ENCODE measurements around the gene LPCAT4.

The LPCAT4 gene

DNA sequence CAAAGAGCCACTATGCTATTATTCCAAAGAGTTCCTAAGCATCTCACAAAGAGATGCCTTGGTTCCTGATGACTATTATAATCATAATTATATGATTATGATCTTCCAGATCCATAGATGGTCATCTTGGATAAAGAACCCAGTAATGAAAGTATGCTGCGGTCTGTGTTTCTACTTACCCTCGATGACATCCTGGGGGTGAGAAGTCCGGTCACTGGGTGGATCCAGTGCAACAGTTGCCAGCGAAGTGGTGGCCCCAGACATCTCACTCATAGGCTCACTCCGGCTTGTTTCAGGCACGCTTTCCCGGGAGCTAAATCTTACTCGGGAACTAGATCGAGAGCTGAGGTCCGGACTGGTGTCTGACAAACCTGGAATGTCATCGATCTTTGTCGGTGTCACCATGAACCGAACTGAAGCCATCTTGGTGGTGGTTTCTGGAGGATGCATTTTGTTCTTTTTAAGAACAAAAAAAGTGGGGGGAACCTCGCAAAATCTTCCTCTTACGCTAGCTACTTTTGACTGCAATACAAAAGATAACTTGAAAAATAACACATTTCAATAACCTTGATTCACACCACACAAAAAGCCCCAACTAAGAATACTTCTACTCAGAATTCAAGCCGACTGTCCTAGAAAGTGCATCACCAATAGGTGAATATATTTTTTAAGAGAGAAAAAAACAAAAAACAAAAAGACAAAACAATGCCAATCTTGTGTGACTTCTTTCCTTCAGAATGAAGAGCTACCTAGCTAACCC is 30.6 kb downstream of the LPCAT4 start:
- DNase-seq, result no peak

- DNase-seq, result no peak
Observed at GRCh38 chr15:34335176-34336032, 31.6 kb downstream of the LPCAT4 start.

- DNase-seq, result no peak
Observed at GRCh38 chr15:34334672-34335071, 32.3 kb downstream of the LPCAT4 start.

DNA sequence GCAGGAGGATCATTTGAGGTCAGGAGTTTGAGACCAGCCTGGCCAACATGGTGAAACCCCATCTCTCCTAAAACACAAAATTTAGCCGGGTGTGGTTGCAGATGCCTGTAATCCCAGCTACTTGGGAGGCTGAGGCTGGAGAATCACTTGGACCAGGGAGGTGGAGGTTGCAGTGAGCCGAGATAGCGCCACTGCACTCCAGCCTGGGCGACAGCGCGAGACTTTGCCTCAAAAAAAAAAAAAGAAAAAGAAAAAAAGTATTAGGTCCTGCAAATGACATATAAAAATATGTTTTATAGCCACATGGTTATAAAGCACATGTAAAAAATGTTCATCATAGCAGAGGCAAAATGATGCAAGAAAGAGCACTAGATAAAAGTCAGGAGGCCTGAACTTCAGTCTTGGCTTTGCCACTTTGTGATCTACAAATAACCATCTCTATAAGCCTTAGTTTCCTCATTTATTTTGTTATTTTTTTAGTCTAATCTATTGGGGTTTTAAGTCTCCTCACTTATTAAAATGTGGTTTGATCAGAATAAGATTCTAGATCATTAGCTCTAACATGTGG is 34.4 kb downstream of the LPCAT4 start:
- DNase-seq, result no peak

- no peak for DNase-seq
Observed at GRCh38 chr15:34331809-34332208, 35.2 kb downstream of the LPCAT4 start.

- DNase-seq, result no peak
Observed at GRCh38 chr15:34330279-34330678, 36.7 kb downstream of the LPCAT4 start.

GRCh38 chr15:34329006-34329405 is 38.0 kb downstream of the LPCAT4 start:
- no peak for DNase-seq

DNA sequence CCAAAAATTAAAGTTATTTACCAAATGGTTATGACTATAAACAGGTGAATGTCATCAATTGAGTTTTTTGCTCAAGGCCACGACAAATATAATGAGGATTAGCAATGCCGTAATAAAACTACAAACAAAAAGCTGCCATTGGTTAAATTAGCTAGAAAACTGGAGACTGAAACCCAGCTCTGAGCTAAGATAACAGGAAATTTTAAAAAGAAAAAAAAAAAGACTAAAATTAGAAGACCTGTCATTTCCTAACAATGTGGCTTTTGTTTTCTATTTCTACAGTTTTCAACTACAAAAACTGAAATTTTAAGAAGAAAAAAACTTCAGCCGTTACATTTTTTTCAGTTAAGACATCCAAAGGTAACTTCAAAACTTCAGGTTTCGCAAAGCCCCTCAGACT is 39.1 kb downstream of the LPCAT4 start:
- no peak for DNase-seq

DNA sequence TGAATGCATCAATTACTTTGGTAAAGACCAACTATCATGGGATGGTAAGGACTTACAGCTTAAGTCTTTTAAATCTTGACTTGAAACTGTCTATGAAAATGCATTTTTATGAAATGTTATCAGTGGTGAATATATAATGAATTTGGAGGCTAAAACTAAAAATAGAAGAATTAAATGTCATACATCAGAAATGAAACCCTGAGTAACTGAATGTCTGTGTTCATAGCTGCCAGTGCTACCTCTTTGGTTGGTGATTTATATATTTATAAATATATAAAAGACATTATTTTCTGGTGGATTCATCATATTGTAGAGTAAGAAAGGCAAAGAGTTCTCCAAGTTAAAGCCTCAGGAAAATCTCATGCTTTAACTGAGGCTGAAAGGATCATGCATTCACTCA is 41.6 kb downstream of the LPCAT4 start:
- DNase-seq, result no peak

DNA sequence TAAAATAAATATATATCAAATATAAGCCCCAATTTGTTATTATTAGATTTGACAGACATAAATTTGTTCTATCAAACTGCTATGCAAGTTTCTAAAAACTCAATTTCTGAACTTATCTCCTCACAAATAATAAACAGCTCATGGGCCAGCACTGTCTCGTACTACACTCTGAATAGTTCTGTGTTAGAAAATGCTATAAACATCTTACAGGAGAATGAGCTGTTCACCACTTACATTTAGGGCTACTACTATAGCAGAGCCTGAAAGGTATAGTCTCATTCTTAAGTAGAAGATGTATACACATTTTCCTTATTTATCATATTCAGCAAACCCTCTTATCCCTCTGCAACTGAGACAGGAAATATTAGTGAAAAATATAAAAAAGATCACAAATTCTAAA is 42.1 kb downstream of the LPCAT4 start:
- no peak for DNase-seq

GRCh38 chr15:34323217-34323616 is 43.8 kb downstream of the LPCAT4 start:
- DNase-seq, result no peak

- DNase-seq, result peak; percentile 63
Observed at GRCh38 chr15:34318277-34319079, 48.5 kb downstream of the LPCAT4 start.

DNA sequence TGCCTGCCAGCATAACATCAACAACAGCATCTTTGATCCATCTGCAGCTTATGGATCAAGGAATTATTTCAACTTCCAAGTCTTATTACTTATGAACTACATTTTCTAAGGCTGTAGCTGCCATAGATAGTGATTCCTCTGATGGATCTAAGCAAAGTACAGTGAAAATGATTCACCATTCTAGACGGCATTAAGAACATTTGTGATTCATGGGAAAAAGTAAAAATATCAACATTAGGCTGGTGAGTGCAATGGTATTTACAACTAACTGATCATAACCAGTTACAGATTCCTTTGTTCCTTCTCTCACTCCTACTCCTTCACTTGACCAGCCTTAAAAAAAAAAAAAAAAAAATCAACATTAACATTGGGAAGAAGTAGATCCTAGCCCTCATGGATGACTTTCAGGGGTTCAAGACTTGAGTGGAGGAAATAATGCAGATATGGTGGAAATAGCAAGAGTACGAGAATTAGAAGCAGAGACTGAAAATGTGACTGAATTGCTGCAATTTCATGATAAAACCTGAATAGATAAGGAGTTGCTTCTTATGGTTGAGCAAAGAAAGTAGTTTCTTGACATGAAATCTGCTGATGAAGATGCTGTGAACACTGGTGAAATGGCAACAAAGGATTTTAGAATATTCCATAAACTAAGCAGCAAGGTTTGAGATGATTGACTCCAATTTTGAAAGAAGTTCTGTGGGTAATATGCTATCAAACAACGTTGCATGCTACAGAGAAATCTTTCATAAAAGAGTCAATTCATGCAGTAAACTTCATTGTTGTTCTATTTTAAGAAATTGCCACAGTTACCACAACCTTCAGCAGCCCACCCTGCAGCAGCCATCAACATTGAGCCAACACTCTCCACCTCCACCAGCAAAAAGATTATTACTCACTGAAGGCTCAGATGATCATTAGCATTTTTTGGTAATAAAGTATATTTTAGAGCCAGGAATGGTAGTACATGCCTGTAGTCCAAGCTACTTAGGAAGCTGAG is 52.2 kb downstream of the LPCAT4 start:
- no peak for DNase-seq

- DNase-seq, result no peak
Observed at GRCh38 chr15:34311563-34311962, 55.4 kb downstream of the LPCAT4 start.

Measured in NCI-H345 (cell line).